IPS-15b (cell line): ENCODE data around the gene KCNMB1.

ENCODE experiments used
- H3K27me3 ChIP-seq: one replicate; pipeline ENCODE4 v1.6.1; 2013; ENCODE audit warnings: low read length; ENCODE audit not compliant: control insufficient read depth, insufficient read depth
- H3K36me3 ChIP-seq: one replicate; pipeline ENCODE4 v1.6.1; 2013; ENCODE audit warnings: low read length; ENCODE audit not compliant: control insufficient read depth, insufficient read depth
- H3K4me1 ChIP-seq: one replicate; pipeline ENCODE4 v1.6.1; 2013; ENCODE audit warnings: mild to moderate bottlenecking, low read length; ENCODE audit not compliant: control insufficient read depth, insufficient read depth
- H3K4me3 ChIP-seq: one replicate; pipeline ENCODE4 v1.5.1; 2013; ENCODE audit warnings: low read depth, low read length
- H3K9ac ChIP-seq: one replicate; pipeline ENCODE4 v1.6.1; 2013; ENCODE audit warnings: low read depth, mild to moderate bottlenecking, low read length
- H3K9me3 ChIP-seq: one replicate; pipeline ENCODE4 v1.6.1; 2013; ENCODE audit warnings: mild to moderate bottlenecking, low read length; ENCODE audit not compliant: control insufficient read depth, insufficient read depth

The KCNMB1 gene

DNA sequence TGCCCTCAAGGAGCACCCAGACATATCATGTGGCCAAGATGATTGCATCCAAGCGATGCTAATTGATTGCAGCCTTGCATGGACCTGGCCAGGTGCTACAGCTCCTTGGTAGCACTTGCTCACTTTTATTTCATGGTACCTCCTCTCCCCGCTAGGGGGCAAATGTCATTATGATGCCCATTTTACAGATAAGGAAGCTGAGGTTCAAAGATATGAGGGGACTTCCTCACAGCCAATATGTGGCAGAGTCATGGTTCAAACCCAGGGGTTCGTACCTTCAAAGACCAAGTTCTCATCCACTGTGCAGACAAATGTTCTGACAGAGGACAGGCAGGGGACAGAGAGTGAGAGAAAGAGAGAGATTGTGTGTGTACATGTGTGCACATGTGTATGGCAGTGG, 21.9 kb upstream of the KCNMB1 start:
- Histone ChIP-seq H3K27me3 (peaks cover under 1% of the 10 kb centered on the region), H3K9ac (no peak overlapping the region), H3K36me3 (no peaks in the 10 kb centered on the region), H3K9me3 (no peaks in the 10 kb centered on the region), H3K4me1 (peaks cover 14% of the 10 kb centered on the region), H3K4me3 (no peak overlapping the region)

- no peak overlapping the region for H3K4me3 ChIP-seq
- H3K4me1 ChIP-seq = peaks cover 14% of the 10 kb centered on the region
- H3K36me3 ChIP-seq = no peaks in the 10 kb centered on the region
- H3K9me3 ChIP-seq = no peaks in the 10 kb centered on the region
- no peak overlapping the region for H3K9ac ChIP-seq
- peaks cover 4% of the 10 kb centered on the region for H3K27me3 ChIP-seq
Measured at GRCh38 chr5:170410401-170410800, 21.2 kb upstream of the KCNMB1 start.

GRCh38 chr5:170408877-170409660, 19.9 kb upstream of the KCNMB1 start:
- Histone ChIP-seq H3K27me3 (peaks cover 4% of the 10 kb centered on the region), H3K9me3 (no peaks in the 10 kb centered on the region)

DNA sequence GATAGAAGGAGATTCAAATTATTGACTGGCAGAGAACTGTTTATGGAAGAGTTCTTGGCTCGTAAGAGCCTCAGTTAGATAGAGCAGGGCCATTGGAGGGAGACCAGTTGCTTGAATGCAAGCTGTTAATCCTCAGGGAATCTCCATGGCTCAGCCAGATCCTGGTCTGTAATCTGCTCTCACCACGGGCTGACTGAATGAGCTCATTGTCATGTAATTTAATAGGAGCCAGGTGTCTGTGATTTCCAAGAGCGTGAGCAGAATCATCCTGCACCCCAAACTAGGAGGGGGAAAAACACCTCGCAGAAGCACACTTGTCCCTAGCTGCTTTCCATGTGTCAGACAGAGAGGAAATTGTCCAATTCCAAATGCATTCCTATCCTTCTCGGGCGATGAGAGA, 19.1 kb upstream of the KCNMB1 start:
- Histone ChIP-seq H3K9ac (no peak overlapping the region), H3K27me3 (peaks cover 4% of the 10 kb centered on the region), H3K9me3 (no peaks in the 10 kb centered on the region), H3K4me3 (no peak overlapping the region), H3K36me3 (no peaks in the 10 kb centered on the region), H3K4me1 (peaks cover 14% of the 10 kb centered on the region)

More at GRCh38 chr5:170408877-170409660, 19.9 kb upstream of the KCNMB1 start:
- H3K36me3 ChIP-seq = no peaks in the 10 kb centered on the region
- no peak overlapping the region for H3K9ac ChIP-seq
- peaks cover 14% of the 10 kb centered on the region for H3K4me1 ChIP-seq
- no peak overlapping the region for H3K4me3 ChIP-seq

GRCh38 chr5:170407062-170407461, 17.9 kb upstream of the KCNMB1 start:
- no peak overlapping the region for H3K9ac ChIP-seq
- peaks cover 4% of the 10 kb centered on the region for H3K27me3 ChIP-seq
- no peak overlapping the region for H3K4me3 ChIP-seq
- peaks cover 14% of the 10 kb centered on the region for H3K4me1 ChIP-seq
- no peaks in the 10 kb centered on the region for H3K36me3 ChIP-seq
- H3K9me3 ChIP-seq = no peaks in the 10 kb centered on the region

DNA sequence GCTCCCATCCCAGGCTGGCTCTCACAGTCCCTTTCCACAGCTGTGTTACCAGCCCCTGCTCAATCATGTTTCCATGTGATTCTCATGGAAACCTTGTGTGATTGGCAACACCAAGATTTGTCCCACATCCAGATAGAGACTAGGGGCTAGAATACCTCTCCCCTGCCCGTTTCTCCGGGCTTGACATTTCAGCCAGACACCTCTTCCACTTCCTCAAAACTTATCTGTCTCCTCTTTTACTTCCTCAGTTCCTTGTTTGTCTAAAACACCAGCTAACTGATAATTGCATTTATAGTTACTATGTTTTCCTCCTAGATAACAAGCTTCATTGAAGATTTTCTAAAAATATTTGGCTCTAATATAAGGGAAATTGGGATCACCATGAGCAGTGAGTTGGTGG, 16.6 kb upstream of the KCNMB1 start:
- Histone ChIP-seq H3K36me3 (no peaks in the 10 kb centered on the region), H3K27me3 (peaks cover 4% of the 10 kb centered on the region), H3K4me1 (peaks cover 14% of the 10 kb centered on the region), H3K9me3 (no peaks in the 10 kb centered on the region), H3K9ac (no peak overlapping the region), H3K4me3 (no peak overlapping the region)

DNA sequence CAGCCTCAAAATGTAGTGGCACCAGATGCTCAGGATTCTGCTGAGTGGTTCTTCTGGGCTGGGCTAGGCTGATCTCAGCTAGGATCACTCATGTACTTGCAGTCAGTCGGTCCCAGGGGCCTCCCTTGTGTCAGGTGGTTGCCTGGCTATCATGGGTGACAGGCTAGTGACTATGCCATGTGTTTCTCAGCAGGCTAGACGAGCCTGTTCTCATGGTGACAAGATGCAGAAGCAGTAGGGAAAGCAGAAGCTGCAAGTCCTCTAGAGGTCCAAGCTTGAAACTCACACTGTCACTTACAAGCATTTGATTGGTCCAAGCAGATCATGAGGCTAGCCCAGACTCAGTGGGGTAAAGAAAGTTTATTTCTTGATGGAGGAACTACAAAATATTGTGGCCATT, 15.2 kb upstream of the KCNMB1 start:
- H3K4me1 ChIP-seq = peaks cover 14% of the 10 kb centered on the region
- no peak overlapping the region for H3K4me3 ChIP-seq
- H3K9me3 ChIP-seq = no peaks in the 10 kb centered on the region
- H3K9ac ChIP-seq = no peak overlapping the region
- H3K36me3 ChIP-seq = no peaks in the 10 kb centered on the region
- peaks cover 4% of the 10 kb centered on the region for H3K27me3 ChIP-seq

DNA sequence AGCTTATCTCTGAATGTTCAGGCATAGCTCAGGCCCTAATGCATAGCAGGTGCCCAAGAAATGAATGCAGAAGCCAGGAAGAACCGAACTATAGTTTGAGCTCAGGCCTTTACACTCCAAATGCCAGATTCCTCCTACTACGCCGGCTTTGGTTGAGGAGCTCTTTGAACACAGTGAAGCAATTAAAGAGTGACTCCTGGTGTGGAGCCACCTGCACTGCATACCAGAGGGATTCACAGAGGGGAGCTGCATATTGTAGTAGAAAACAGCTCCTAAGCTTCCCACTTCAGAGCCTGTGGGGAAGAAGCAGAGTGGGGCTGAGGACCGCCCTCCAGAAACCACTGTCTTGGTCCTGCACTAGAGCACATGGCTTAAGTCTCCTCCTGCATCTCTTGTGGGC, 14.5 kb upstream of the KCNMB1 start:
- H3K4me1 ChIP-seq = peaks cover 16% of the 10 kb centered on the region
- no peaks in the 10 kb centered on the region for H3K9me3 ChIP-seq
- H3K27me3 ChIP-seq = peaks cover 4% of the 10 kb centered on the region
- no peak overlapping the region for H3K9ac ChIP-seq
- no peaks in the 10 kb centered on the region for H3K36me3 ChIP-seq
- no peak overlapping the region for H3K4me3 ChIP-seq

DNA sequence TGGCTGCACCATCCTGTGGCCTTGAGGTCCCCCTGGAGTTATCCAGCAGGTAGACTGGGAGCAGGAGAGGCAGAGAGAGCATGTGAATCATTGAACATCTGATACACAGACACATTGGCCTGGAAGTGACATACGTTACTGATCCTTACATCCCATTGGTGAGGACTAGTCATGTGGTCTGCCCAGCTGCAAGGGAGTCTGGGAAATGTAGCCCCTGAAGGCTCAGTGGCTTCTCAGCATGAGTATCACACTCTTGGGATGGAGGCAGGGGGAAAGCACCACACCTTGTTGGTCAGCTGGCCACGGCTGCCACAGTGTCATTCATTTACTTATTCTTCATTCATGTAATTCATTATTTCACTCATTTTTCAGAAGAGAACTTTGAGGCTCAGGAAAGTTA, 13.3 kb upstream of the KCNMB1 start:
- H3K4me1 ChIP-seq = peaks cover 16% of the 10 kb centered on the region
- no peak overlapping the region for H3K4me3 ChIP-seq
- H3K9me3 ChIP-seq = no peaks in the 10 kb centered on the region
- H3K27me3 ChIP-seq = peaks cover 4% of the 10 kb centered on the region
- no peaks in the 10 kb centered on the region for H3K36me3 ChIP-seq
- no peak overlapping the region for H3K9ac ChIP-seq

DNA sequence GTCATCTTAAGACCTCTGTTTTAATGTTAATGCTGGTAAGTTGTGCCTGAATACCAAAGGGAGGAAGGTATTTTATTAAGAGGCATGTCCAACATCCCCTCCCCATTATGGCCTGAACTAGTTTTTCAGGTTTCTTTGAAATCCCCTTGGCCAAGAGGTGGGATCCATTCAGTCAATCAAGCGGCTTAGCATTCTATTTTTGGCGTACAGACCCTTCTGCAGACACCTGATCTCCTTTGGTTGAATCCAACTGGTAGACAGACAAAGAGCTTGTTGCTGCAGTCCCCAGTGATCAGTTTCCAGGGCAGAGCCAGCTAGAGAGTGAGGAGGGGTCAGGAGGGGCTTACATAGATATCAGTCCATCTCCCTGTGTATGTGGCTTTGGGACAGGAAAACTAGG, 7.9 kb upstream of the KCNMB1 start:
- no peaks in the 10 kb centered on the region for H3K36me3 ChIP-seq
- no peaks in the 10 kb centered on the region for H3K9me3 ChIP-seq
- H3K4me1 ChIP-seq = peaks cover 41% of the 10 kb centered on the region
- no peak overlapping the region for H3K9ac ChIP-seq
- no peak overlapping the region for H3K4me3 ChIP-seq
- H3K27me3 ChIP-seq = no peaks in the 10 kb centered on the region

DNA sequence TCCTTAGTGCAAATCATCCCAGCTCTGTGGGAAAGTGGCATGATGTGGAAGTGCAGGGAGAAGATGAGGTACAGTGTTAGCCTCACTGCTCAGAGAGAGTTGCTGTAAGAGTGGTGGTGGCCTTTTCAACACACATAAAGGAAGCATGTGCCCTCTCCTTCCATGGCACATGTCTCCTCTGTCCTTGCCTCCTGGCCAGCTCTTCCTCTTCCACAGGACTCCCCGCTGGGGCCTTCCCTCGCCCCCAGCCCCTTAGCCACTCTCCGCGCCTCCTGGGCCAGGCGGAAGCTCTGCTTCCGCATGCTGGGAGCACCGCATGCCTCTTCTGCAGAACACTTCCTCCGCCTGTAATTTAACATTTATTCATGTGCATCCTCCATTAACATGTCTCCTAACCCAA, 4.8 kb upstream of the KCNMB1 start:
- H3K4me1 ChIP-seq = peaks cover 42% of the 10 kb centered on the region
- H3K36me3 ChIP-seq = no peaks in the 10 kb centered on the region
- H3K27me3 ChIP-seq = no peaks in the 10 kb centered on the region
- no peak overlapping the region for H3K9ac ChIP-seq
- H3K4me3 ChIP-seq = no peak overlapping the region
- no peaks in the 10 kb centered on the region for H3K9me3 ChIP-seq

DNA sequence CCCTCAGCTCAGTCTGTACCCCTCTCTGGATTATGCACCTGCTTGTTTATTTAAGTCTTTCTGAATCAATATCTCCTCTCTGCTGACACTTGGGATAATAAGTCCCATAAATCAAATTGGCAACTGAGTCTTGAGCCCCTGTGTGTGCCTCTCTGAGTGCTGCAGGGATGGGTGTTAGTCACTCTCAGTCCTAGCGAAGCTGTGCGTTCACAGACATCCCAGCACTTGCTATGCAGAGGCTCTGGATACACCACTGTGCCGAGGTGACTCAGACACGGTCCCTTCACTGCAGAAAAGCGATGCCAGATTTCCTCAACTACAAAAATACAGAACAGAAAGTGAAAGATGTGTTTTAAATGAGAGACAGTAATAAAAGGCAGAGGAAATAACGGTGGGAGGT, 4.1 kb upstream of the KCNMB1 start:
- Histone ChIP-seq H3K36me3 (no peaks in the 10 kb centered on the region), H3K4me3 (no peak overlapping the region), H3K4me1 (peaks cover 35% of the 10 kb centered on the region), H3K9me3 (no peaks in the 10 kb centered on the region), H3K9ac (no peak overlapping the region), H3K27me3 (no peaks in the 10 kb centered on the region)
